Measurements from ENCODE around the gene OR12D2. TPM values are rescaled to one million over a fixed set of nuclear protein-coding genes. Genes with fewer than 3 reads are reported as not detected.

OR12D2 gene
- polyA plus RNA-seq, 4 donors, result not detected

Other genes with a start within 250 kb of the OR12D2 start
- gene OR2J2, start 224.7 kb upstream of the OR12D2 start, polyA plus RNA-seq (ENCODE audit: insufficient read length in 4 of 4), result not detected
- under 1 TPM in 3 of 4 donors, not detected in 1; 0.05 to 0.13 (median 0.07) TPM for gene OR14J1, start 93.9 kb upstream of the OR12D2 start, polyA plus RNA-seq (ENCODE audit: insufficient read length in 4 of 4)
- not detected for gene OR5V1, start 26.8 kb upstream of the OR12D2 start, polyA plus RNA-seq (ENCODE audit: insufficient read length in 4 of 4)
- not detected for gene OR12D3, start 20.3 kb upstream of the OR12D2 start, polyA plus RNA-seq (ENCODE audit: insufficient read length in 4 of 4)
- not detected for gene OR12D1, start 19.3 kb downstream of the OR12D2 start, polyA plus RNA-seq (ENCODE audit: insufficient read length in 4 of 4)
- gene OR10C1, start 43.7 kb downstream of the OR12D2 start, polyA plus RNA-seq (ENCODE audit: insufficient read length in 4 of 4), result not detected
- gene OR11A1, start 61.4 kb downstream of the OR12D2 start, polyA plus RNA-seq (ENCODE audit: insufficient read length in 4 of 4), result not detected
- not detected for gene OR2H1, start 61.5 kb downstream of the OR12D2 start, polyA plus RNA-seq (ENCODE audit: insufficient read length in 4 of 4)
- not detected for gene MAS1L, start 92.3 kb downstream of the OR12D2 start, polyA plus RNA-seq (ENCODE audit: insufficient read length in 4 of 4)
- 1 to 10 TPM in 2 of 4 donors, under 1 TPM in 2; 0.70 to 2.1 (median 1.4) TPM for gene UBD, start 164.1 kb downstream of the OR12D2 start, polyA plus RNA-seq (ENCODE audit: insufficient read length in 4 of 4)
- under 1 TPM in 3 of 4 donors, not detected in 1; 0.12 to 0.17 (median 0.16) TPM for gene OR2H2, start 189.5 kb downstream of the OR12D2 start, polyA plus RNA-seq (ENCODE audit: insufficient read length in 4 of 4)
- gene GABBR1, start 237.6 kb downstream of the OR12D2 start, polyA plus RNA-seq (ENCODE audit: insufficient read length in 4 of 4), result 10 to 100 TPM; 57.5 to 81.1 (median 59.3) TPM